HepG2 (cell line): ENCODE measurements around the gene BFAR. TPM values are rescaled to one million over a fixed set of nuclear protein-coding genes. Genes with fewer than 3 reads are reported as not detected.

ENCODE experiments used
- HDAC2 ChIP-seq: sonication (generic); formaldehyde crosslinking; IDR thresholded peaks from 2 replicates; pipeline ENCODE4 v1.4.0; 2020; ENCODE audit warnings: missing genetic modification reagents
- HNRNPK ChIP-seq: fragments of 200-400 bp; formaldehyde crosslinking; IDR thresholded peaks from 2 replicates; pipeline ENCODE4 v1.6.1; 2018; ENCODE audit warnings: low read length, low read depth, moderate library complexity, mild to moderate bottlenecking; ENCODE audit not compliant: poor library complexity, severe bottlenecking
- KAT8 ChIP-seq: IDR thresholded peaks from 2 replicates; pipeline ENCODE4 v1.6.1; 2016; ENCODE audit warnings: missing genetic modification reagents, missing compliant biosample characterization
- KDM3A ChIP-seq: IDR thresholded peaks from 2 replicates; pipeline ENCODE4 v1.6.1; 2018; ENCODE audit warnings: low read depth, missing compliant biosample characterization
- MAF1 ChIP-seq: sonication (generic); formaldehyde crosslinking; IDR thresholded peaks from 2 replicates; pipeline ENCODE4 v1.5.0; 2020; ENCODE audit warnings: missing genetic modification reagents, borderline replicate concordance
- MYC ChIP-seq: sonication (generic); formaldehyde crosslinking; IDR thresholded peaks from 2 replicates; pipeline ENCODE4 v1.9.0; 2021; ENCODE audit warnings: missing genetic modification reagents, borderline replicate concordance
- NCOA5 ChIP-seq: sonication (generic); formaldehyde crosslinking; IDR thresholded peaks from 2 replicates; pipeline ENCODE4 v1.4.0; 2020; ENCODE audit warnings: missing genetic modification reagents
- NPAS2 ChIP-seq: sonication (generic); formaldehyde crosslinking; IDR thresholded peaks from 2 replicates; pipeline ENCODE4 v1.8.0; 2022; ENCODE audit warnings: mild to moderate bottlenecking, missing genetic modification reagents, borderline replicate concordance
- PITX1 ChIP-seq: sonication (generic); formaldehyde crosslinking; IDR thresholded peaks from 2 replicates; pipeline ENCODE4 v1.5.1; 2020; ENCODE audit warnings: mild to moderate bottlenecking, missing genetic modification reagents
- RFX1 ChIP-seq: fragments of 450-650 bp; IDR thresholded peaks from 2 replicates; pipeline ENCODE4 v1.6.1; 2017
- TAF1 ChIP-seq: sonication (generic); formaldehyde crosslinking; IDR thresholded peaks from 2 replicates; pipeline ENCODE4 v1.4.0; 2020; ENCODE audit warnings: missing genetic modification reagents
- THYN1 ChIP-seq: sonication (generic); formaldehyde crosslinking; IDR thresholded peaks from 2 replicates; pipeline ENCODE4 v1.8.1; 2023; ENCODE audit warnings: low read depth, mild to moderate bottlenecking, moderate library complexity, missing genetic modification reagents, borderline replicate concordance
- U2AF1 ChIP-seq: fragments of 200-400 bp; formaldehyde crosslinking; optimal IDR thresholded peaks from 2 replicates; pipeline ENCODE3; 2017; ENCODE audit warnings: mild to moderate bottlenecking, low read depth, low read length
- ZBTB39 ChIP-seq: sonication (generic); formaldehyde crosslinking; IDR thresholded peaks from 2 replicates; pipeline ENCODE4 v1.5.0; 2020; ENCODE audit warnings: missing genetic modification reagents
- ZNF337 ChIP-seq: sonication (generic); formaldehyde crosslinking; IDR thresholded peaks from 2 replicates; pipeline ENCODE4 v1.5.1; 2020; ENCODE audit warnings: missing genetic modification reagents, low read depth, mild to moderate bottlenecking, borderline replicate concordance
- ZNF354B ChIP-seq: sonication (generic); formaldehyde crosslinking; IDR thresholded peaks from 2 replicates; pipeline ENCODE4 v1.8.0; 2022; ENCODE audit warnings: mild to moderate bottlenecking, missing genetic modification reagents
- ZNF550 ChIP-seq: sonication (generic); formaldehyde crosslinking; IDR thresholded peaks from 2 replicates; pipeline ENCODE4 v1.4.0; 2020; ENCODE audit warnings: mild to moderate bottlenecking, missing genetic modification reagents, borderline replicate concordance
- ZNF556 ChIP-seq: sonication (generic); formaldehyde crosslinking; IDR thresholded peaks from 2 replicates; pipeline ENCODE4 v1.4.0; 2020; ENCODE audit warnings: mild to moderate bottlenecking, missing genetic modification reagents, borderline replicate concordance
- ZNF615 ChIP-seq: sonication (generic); formaldehyde crosslinking; IDR thresholded peaks from 2 replicates; pipeline ENCODE4 v1.5.0; 2020; ENCODE audit warnings: mild to moderate bottlenecking, missing genetic modification reagents, borderline replicate concordance
- ZNF709 ChIP-seq: sonication (generic); formaldehyde crosslinking; IDR thresholded peaks from 2 replicates; pipeline ENCODE4 v1.5.0; 2020; ENCODE audit warnings: mild to moderate bottlenecking, missing genetic modification reagents
- ZNF713 ChIP-seq: sonication (generic); formaldehyde crosslinking; IDR thresholded peaks from 2 replicates; pipeline ENCODE4 v1.4.0; 2020; ENCODE audit warnings: mild to moderate bottlenecking, missing genetic modification reagents
- polyA plus RNA-seq, 8 experiments: library from polyadenylated mRNA; depleted of rRNA in 3 of 8; stranded (reverse) in 7 of 8; unstranded in 1 of 8; fragments of >200 nt; fragmentation: Illumina TruSeq in 4 of 8; extraction: Trizol in 4 of 8; gene quantifications; 2 replicates each; pipeline versions ENCODE4 v1.2.1 to v1.2.3, GENCODE V29; 2011 to 2016; ENCODE audit warnings: low read depth in 4 of 8, missing spikeins in 1 of 8, mixed read lengths in 1 of 8; ENCODE audit not compliant: insufficient read depth in 1 of 8
- total RNA-seq, 5 experiments: library from RNA; depleted of rRNA; stranded (reverse); fragments of >200 nt; fragmentation: Illumina TruSeq; extraction: Trizol; gene quantifications; 2 replicates each; pipeline ENCODE4 v1.2.3, GENCODE V29; 2016; ENCODE audit warnings: low read depth in 1 of 5
- TF ChIP-seq, protein P1 (sequence below): sonication (generic); formaldehyde crosslinking; IDR thresholded peaks from 2 replicates; pipeline ENCODE4 v1.5.1; 2020; ENCODE audit warnings: missing genetic modification reagents, mild to moderate bottlenecking, borderline replicate concordance
- TF ChIP-seq, protein P2 (sequence below): sonication (generic); formaldehyde crosslinking; IDR thresholded peaks from 2 replicates; pipeline ENCODE4 v1.4.0; 2020; ENCODE audit warnings: missing genetic modification reagents

The BFAR gene
- total and polyA plus RNA-seq, 2 of the 13 experiments (the other 11 are each of a cell fraction or from before 2014, with no cell fraction given): 96.9 to 120 TPM

DNA sequence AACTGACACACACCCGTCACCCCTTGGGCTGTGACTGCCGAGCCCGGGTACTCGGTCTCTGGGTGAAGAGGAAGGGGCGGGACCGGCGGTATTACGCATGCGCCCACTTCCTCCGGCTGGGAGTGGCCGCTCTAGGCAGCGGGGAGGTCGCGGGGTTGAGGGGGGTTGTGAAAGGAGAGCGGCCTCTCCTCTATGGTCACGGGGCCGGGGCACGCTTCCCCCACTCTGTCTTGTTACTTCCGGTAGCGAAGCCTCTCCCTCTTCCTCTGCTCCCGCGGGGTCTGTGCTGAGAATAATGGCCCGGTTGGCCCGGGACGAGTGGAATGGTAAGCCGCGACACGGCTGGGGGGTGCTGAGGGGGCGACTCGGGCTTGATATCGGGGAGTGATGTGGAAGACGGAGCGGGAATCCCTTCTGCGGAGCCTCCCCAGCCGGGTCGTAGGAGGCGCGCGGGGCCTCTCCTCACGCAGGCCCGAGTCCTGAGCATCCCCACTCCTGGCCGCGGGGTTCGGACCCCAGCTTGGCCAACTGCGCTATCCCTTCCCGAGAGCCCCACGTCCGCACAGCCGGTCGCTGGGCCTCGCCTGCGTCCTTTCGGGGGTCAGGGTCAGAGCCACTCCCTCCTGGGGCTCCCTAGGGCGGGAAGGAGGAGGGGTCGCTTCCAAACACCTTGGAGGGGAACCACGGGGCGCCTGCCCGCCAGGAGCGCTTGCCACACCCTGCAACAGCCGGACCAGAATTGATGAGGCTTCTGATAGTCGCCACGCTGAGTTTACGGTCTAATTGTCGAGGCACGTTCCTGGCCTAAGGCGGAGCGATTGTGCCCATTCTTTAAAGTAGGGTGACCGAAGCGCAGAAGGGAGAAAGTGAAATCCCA is at the start of gene BFAR (continued):
- TF ChIP-seq ZNF556 (peak; percentile 88), MAF1 (CRISPR knock-in tag) (no peak), ZNF337 (CRISPR knock-in tag) (no peak), NPAS2 (CRISPR knock-in tag) (no peak; the same call in 1 of the 2 replicates), TAF1 (peak; percentile 98), U2AF1 (peak; percentile 95), RFX1 (no peak; the same call in 1 of the 2 replicates), HDAC2 (CRISPR knock-in tag) (peak; percentile 89), ZBTB39 (CRISPR knock-in tag) (0 out of 2 replicates have a peak, but pooled peaks have one; percentile 63), PITX1 (peak; percentile 29; the same call in 1 of the 2 replicates), MYC (CRISPR knock-in tag) (peak; percentile 91), ZNF709 (CRISPR knock-in tag) (no peak), NCOA5 (CRISPR knock-in tag) (no peak), THYN1 (CRISPR knock-in tag) (no peak), KDM3A (CRISPR knock-in tag) (peak; percentile 77), ZNF550 (CRISPR knock-in tag) (0 out of 2 replicates have a peak, but pooled peaks have one; percentile 36), ZNF615 (CRISPR knock-in tag) (0 out of 2 replicates have a peak, but pooled peaks have one; percentile 78), HNRNPK (peak; percentile 10), KAT8 (CRISPR knock-in tag) (peak; percentile 98), ZNF713 (no peak; the same call in 1 of the 2 replicates), ZNF354B (CRISPR knock-in tag) (peak; percentile 66; the same call in 1 of the 2 replicates)
- TF ChIP-seq, protein P1, sequence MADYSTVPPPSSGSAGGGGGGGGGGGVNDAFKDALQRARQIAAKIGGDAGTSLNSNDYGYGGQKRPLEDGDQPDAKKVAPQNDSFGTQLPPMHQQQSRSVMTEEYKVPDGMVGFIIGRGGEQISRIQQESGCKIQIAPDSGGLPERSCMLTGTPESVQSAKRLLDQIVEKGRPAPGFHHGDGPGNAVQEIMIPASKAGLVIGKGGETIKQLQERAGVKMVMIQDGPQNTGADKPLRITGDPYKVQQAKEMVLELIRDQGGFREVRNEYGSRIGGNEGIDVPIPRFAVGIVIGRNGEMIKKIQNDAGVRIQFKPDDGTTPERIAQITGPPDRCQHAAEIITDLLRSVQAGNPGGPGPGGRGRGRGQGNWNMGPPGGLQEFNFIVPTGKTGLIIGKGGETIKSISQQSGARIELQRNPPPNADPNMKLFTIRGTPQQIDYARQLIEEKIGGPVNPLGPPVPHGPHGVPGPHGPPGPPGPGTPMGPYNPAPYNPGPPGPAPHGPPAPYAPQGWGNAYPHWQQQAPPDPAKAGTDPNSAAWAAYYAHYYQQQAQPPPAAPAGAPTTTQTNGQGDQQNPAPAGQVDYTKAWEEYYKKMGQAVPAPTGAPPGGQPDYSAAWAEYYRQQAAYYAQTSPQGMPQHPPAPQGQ: no peak
- TF ChIP-seq, protein P2, sequence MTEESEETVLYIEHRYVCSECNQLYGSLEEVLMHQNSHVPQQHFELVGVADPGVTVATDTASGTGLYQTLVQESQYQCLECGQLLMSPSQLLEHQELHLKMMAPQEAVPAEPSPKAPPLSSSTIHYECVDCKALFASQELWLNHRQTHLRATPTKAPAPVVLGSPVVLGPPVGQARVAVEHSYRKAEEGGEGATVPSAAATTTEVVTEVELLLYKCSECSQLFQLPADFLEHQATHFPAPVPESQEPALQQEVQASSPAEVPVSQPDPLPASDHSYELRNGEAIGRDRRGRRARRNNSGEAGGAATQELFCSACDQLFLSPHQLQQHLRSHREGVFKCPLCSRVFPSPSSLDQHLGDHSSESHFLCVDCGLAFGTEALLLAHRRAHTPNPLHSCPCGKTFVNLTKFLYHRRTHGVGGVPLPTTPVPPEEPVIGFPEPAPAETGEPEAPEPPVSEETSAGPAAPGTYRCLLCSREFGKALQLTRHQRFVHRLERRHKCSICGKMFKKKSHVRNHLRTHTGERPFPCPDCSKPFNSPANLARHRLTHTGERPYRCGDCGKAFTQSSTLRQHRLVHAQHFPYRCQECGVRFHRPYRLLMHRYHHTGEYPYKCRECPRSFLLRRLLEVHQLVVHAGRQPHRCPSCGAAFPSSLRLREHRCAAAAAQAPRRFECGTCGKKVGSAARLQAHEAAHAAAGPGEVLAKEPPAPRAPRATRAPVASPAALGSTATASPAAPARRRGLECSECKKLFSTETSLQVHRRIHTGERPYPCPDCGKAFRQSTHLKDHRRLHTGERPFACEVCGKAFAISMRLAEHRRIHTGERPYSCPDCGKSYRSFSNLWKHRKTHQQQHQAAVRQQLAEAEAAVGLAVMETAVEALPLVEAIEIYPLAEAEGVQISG (CRISPR knock-in tag): peak; percentile 99
